IMR-90 (cell line): ENCODE measurements around the gene SEZ6L2. TPM values are rescaled to one million over a fixed set of nuclear protein-coding genes. Genes with fewer than 3 reads are reported as not detected.

Experiments
- ATAC-seq: fragments of 200-7000 bp; cut with Tn5 transposase; 2 replicates; pipeline ENCODE4 v1.9.1; 2020; ENCODE audit warnings: low read depth, mild to moderate bottlenecking, moderate library complexity
- BruUV-seq: library from RNA; stranded (reverse); fragments of 400-500 nt; replicated peaks from 2 replicates; lab custom pipeline; 2021; lab: Mats Ljungman, UMichigan
- CTCF ChIA-PET: fragments of 300-600 bp; formaldehyde crosslinking; extraction: SDS; loops from one replicate; lab custom pipeline; 2021; ENCODE audit warnings: antibody characterized with exemption; lab: Yijun Ruan, JAX
- POLR2A ChIA-PET: fragments of 300-600 bp; sonication (Branson Sonifier 250); formaldehyde crosslinking; loops from one replicate; lab custom pipeline; 2022; ENCODE audit warnings: antibody characterized with exemption; ENCODE audit not compliant: unreplicated experiment; lab: Charles Lee
- DNase-seq: peaks from one replicate; pipeline ENCODE4 v3.0.0; 2013
- H2AFZ ChIP-seq: replicated peaks from 2 replicates; pipeline ENCODE3; 2013; ENCODE audit warnings: low read length, mild to moderate bottlenecking; ENCODE audit not compliant: poor library complexity
- H2AK5ac ChIP-seq: 2 replicates; pipeline ENCODE4 v1.6.1; 2013; ENCODE audit warnings: low read depth, low read length, inconsistent platforms
- H2AK9ac ChIP-seq: replicated peaks from 2 replicates; pipeline ENCODE3; 2013; ENCODE audit warnings: mild to moderate bottlenecking, low read depth, low read length, moderate library complexity; ENCODE audit not compliant: poor library complexity
- H2BK120ac ChIP-seq: 2 replicates; pipeline ENCODE4 v1.6.1; 2013; ENCODE audit warnings: low read depth, low read length, inconsistent platforms
- H2BK15ac ChIP-seq: 3 replicates; pipeline ENCODE4 v1.6.1; 2013; ENCODE audit warnings: low read depth, low read length, inconsistent platforms
- H2BK20ac ChIP-seq: 2 replicates; pipeline ENCODE4 v1.6.1; 2013; ENCODE audit warnings: low read depth, mild to moderate bottlenecking, inconsistent platforms, low read length, moderate library complexity
- H2BK5ac ChIP-seq: 2 replicates; pipeline ENCODE4 v1.6.1; 2013; ENCODE audit warnings: mild to moderate bottlenecking, low read depth, low read length, inconsistent platforms; ENCODE audit not compliant: poor library complexity, severe bottlenecking
- H3K14ac ChIP-seq: replicated peaks from 2 replicates; pipeline ENCODE4 v1.6.1; 2013; ENCODE audit warnings: low read depth, low read length, inconsistent platforms
- H3K18ac ChIP-seq: 2 replicates; pipeline ENCODE4 v1.6.1; 2013; ENCODE audit warnings: low read depth, low read length, control low read depth
- H3K23ac ChIP-seq: 2 replicates; pipeline ENCODE4 v1.6.1; 2013; ENCODE audit warnings: low read depth, low read length, inconsistent platforms
- H3K27ac ChIP-seq: 2 replicates; pipeline ENCODE4 v1.5.1; 2013; ENCODE audit warnings: mild to moderate bottlenecking, control low read depth, low read length; ENCODE audit not compliant: insufficient read depth
- H3K27me3 ChIP-seq: 2 replicates; pipeline ENCODE4 v1.6.1; 2013; ENCODE audit warnings: low read length; ENCODE audit not compliant: control insufficient read depth, insufficient read depth
- H3K36me3 ChIP-seq: 2 replicates; pipeline ENCODE4 v1.6.1; 2013; ENCODE audit warnings: low read length, mixed read lengths; ENCODE audit not compliant: control insufficient read depth, insufficient read depth
- H3K4ac ChIP-seq: 2 replicates; pipeline ENCODE4 v1.6.1; 2013; ENCODE audit warnings: low read depth, low read length, inconsistent platforms
- H3K4me1 ChIP-seq: 2 replicates; pipeline ENCODE4 v1.6.1; 2013; ENCODE audit warnings: low read length, mixed read lengths; ENCODE audit not compliant: control insufficient read depth, insufficient read depth
- H3K4me2 ChIP-seq: 2 replicates; pipeline ENCODE4 v1.6.1; 2013; ENCODE audit warnings: low read depth, mild to moderate bottlenecking, control low read depth, low read length, moderate library complexity
- H3K4me3 ChIP-seq: 2 replicates; pipeline ENCODE4 v1.5.1; 2013; ENCODE audit warnings: low read depth, mild to moderate bottlenecking, control low read depth, low read length, moderate library complexity; ENCODE audit not compliant: insufficient read depth
- H3K56ac ChIP-seq: 2 replicates; pipeline ENCODE4 v1.6.1; 2013; ENCODE audit warnings: low read length, inconsistent platforms; ENCODE audit not compliant: insufficient read depth; ENCODE audit errors: extremely low read depth
- H3K79me1 ChIP-seq, 2 experiments: 2 replicates each; pipeline ENCODE4 v1.6.1; 2013; ENCODE audit warnings: low read length in 2 of 2, inconsistent platforms in 1 of 2, low read depth in 1 of 2
- H3K9ac ChIP-seq: 2 replicates; pipeline ENCODE4 v1.6.1; 2013; ENCODE audit warnings: low read depth, low read length, control low read depth
- H3K9me1 ChIP-seq: 2 replicates; pipeline ENCODE4 v1.6.1; 2013; ENCODE audit warnings: low read length, inconsistent platforms; ENCODE audit not compliant: insufficient read depth
- H3K9me3 ChIP-seq: 2 replicates; pipeline ENCODE4 v1.6.1; 2013; ENCODE audit warnings: low read length; ENCODE audit not compliant: control insufficient read depth, insufficient read depth
- H4K20me1 ChIP-seq: 2 replicates; pipeline ENCODE4 v1.6.1; 2013; ENCODE audit warnings: low read length, inconsistent platforms; ENCODE audit not compliant: insufficient read depth
- H4K5ac ChIP-seq: 2 replicates; pipeline ENCODE4 v1.6.1; 2013; ENCODE audit warnings: mild to moderate bottlenecking, low read depth, low read length, control low read depth
- H4K8ac ChIP-seq, 2 experiments: 2 replicates each; pipeline ENCODE4 v1.6.1; 2013; ENCODE audit warnings: low read depth in 2 of 2, low read length in 2 of 2, control low read depth in 1 of 2, inconsistent platforms in 1 of 2
- H4K91ac ChIP-seq: 2 replicates; pipeline ENCODE4 v1.6.1; 2013; ENCODE audit warnings: low read depth, low read length, inconsistent platforms; ENCODE audit not compliant: insufficient read depth
- BHLHE40 ChIP-seq: fragments of 150-350 bp; IDR thresholded peaks from 2 replicates; pipeline ENCODE4 v1.6.1; 2016; ENCODE audit warnings: mild to moderate bottlenecking, low read depth, low read length
- CHD1 ChIP-seq: IDR thresholded peaks from 2 replicates; pipeline ENCODE4 v1.6.1; 2012; ENCODE audit warnings: low read depth, low read length, improper control_type of control experiment
- FOS ChIP-seq: fragments of 150-350 bp; IDR thresholded peaks from 2 replicates; pipeline ENCODE4 v1.6.1; 2016; ENCODE audit warnings: low read depth, low read length
- MAFK ChIP-seq: IDR thresholded peaks from 2 replicates; pipeline ENCODE4 v1.6.1; 2012; ENCODE audit warnings: low read depth, low read length, improper control_type of control experiment
- MAZ ChIP-seq: IDR thresholded peaks from 2 replicates; pipeline ENCODE4 v1.6.1; 2012; ENCODE audit warnings: low read depth, mild to moderate bottlenecking, low read length, improper control_type of control experiment, moderate library complexity, borderline replicate concordance
- NFE2L2 ChIP-seq: fragments of 150-350 bp; IDR thresholded peaks from 2 replicates; pipeline ENCODE4 v1.6.1; 2016; ENCODE audit warnings: low read depth, mild to moderate bottlenecking, low read length
- POLR2A ChIP-seq: IDR thresholded peaks from 2 replicates; pipeline ENCODE4 v1.6.1; 2012; ENCODE audit warnings: mild to moderate bottlenecking, low read depth, low read length
- RAD21 ChIP-seq: IDR thresholded peaks from 2 replicates; pipeline ENCODE4 v1.6.1; 2012; ENCODE audit warnings: low read length, improper control_type of control experiment
- RCOR1 ChIP-seq: IDR thresholded peaks from 2 replicates; pipeline ENCODE4 v1.6.1; 2012; ENCODE audit warnings: mild to moderate bottlenecking, low read length, improper control_type of control experiment; ENCODE audit not compliant: insufficient replicate concordance
- RFX5 ChIP-seq: IDR thresholded peaks from 2 replicates; pipeline ENCODE4 v1.8.0; 2012; ENCODE audit warnings: low read depth, mild to moderate bottlenecking, low read length, moderate library complexity
- WGBS, 2 experiments: methylation state at CpG; one replicate each; pipeline versions ENCODE4 v1.1.5 to v1.1.7; 2013; ENCODE audit warnings: missing lambda C conversion rate in 2 of 2; ENCODE audit not compliant: insufficient read length in 1 of 2; ENCODE audit errors: extremely low coverage in 2 of 2; 5-methylcytosine and 5-hydroxymethylcytosine counted together
- dilution Hi-C: fragments of 300-500 bp; cut with HindIII; formaldehyde crosslinking; loops from one replicate; pipeline ENCODE4 v1.14.3; 2018; ENCODE audit warnings: low sequenced_read_pairs; ENCODE audit not compliant: unreplicated experiment
- in situ Hi-C: fragments of 300-500 bp; cut with MboI; formaldehyde crosslinking; loops from 3 replicates; pipeline ENCODE4 v1.14.3; 2019; ENCODE audit warnings: low sequenced_read_pairs, inconsistent platforms, mixed read lengths
- intact Hi-C: fragments of 100-400 bp; cut with micrococcal nuclease; formaldehyde crosslinking; loops from 2 replicates; pipeline ENCODE4 v1.10.0; 2022
- polyA plus RNA-seq, 3 experiments: library from polyadenylated mRNA; depleted of rRNA; stranded (reverse); fragments of >200 nt; gene quantifications; 2 replicates each; pipeline ENCODE4 v1.2.3, GENCODE V29; 2012; ENCODE audit warnings: low replicate concordance in 1 of 3
- total RNA-seq: library from RNA; depleted of rRNA; stranded (reverse); fragments of >200 nt; gene quantifications from 2 replicates; pipeline ENCODE4 v1.2.3, GENCODE V29; 2012
- TF ChIP-seq, protein P1 (sequence below): fragments of 150-350 bp; IDR thresholded peaks from 2 replicates; pipeline ENCODE4 v1.6.1; 2017; ENCODE audit warnings: mild to moderate bottlenecking, antibody characterized with exemption, low read length, low read depth
- TF ChIP-seq, protein P2 (sequence below): fragments of 150-350 bp; IDR thresholded peaks from 2 replicates; pipeline ENCODE4 v1.6.1; 2016; ENCODE audit warnings: low read depth, mild to moderate bottlenecking, low read length, moderate library complexity, borderline replicate concordance

SEZ6L2 gene
- total and polyA plus RNA-seq, 2 of the 4 experiments (the other 2 are of a cell fraction) = 0.72 to 10.5 TPM

DNA sequence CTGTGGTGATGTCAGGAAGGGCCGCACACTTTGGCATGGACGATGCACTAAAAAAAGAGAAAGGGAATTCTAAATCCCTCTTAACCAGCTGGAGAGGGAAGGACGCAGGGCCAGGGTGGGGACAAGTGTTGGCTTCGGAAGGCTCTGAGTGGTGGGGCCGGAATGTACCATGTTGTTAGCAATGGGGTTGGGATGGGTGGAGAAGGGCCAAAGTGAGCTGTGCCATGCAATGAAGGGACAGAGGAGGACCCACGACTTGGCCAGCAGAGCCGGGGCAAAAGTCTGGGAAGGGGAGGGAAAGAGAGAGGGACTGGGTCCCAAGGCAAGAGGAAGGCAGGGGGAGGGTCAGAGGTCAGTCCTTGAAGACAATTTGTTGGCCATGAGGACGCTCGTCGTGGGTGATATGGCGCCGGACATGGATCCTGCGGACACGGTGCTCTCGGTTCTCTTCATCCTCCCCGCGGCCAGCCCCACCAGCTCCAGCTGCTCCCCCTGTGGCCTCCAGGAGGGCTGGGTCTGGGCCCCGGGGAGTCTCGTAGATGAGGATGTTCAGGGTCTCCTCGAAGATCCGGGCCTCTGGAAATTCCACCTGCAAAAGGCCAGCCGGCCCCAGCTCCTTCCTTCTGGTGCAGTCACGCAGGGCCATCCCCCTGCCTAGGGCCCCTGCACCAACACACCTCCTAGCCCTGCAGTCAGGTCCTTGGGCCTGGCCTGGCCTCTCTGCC is 7.3 kb upstream of the SEZ6L2 start:
- no peak overlapping the region for H3K9ac ChIP-seq
- no peak overlapping the region for H3K4me3 ChIP-seq
- H3K9me1 ChIP-seq = peaks cover 21% of the 10 kb centered on the region
- no peaks in the 10 kb centered on the region for H3K9me3 ChIP-seq
- WGBS, 2 experiments = 92% methylated on average over 7 of the region's 23 CpGs; no CpG with 5 or more reads in 1 of the 2 experiments
- no peak overlapping the region for H3K14ac ChIP-seq
- H3K18ac ChIP-seq = no peak overlapping the region
- no peak overlapping the region for H2BK5ac ChIP-seq
- H3K4me2 ChIP-seq = no peak overlapping the region
- no peak overlapping the region for H2AFZ ChIP-seq
- intact Hi-C loops = no loop called here
- no peak overlapping the region for H4K5ac ChIP-seq
- no peak overlapping the region for H3K23ac ChIP-seq
- no peak overlapping the region for H3K4ac ChIP-seq
- no TSS peak for BruUV-seq
- no peak overlapping the region for H2BK120ac ChIP-seq
- no peak overlapping the region for H4K8ac ChIP-seq
- H2AK9ac ChIP-seq = no peak overlapping the region
- no peak overlapping the region for H3K56ac ChIP-seq
- H3K36me3 ChIP-seq = peaks cover 16% of the 10 kb centered on the region
- H4K20me1 ChIP-seq = peaks cover 7% of the 10 kb centered on the region
- in situ Hi-C loops = no loop called here
- no peak overlapping the region for H4K91ac ChIP-seq
- H3K27ac ChIP-seq = no peak overlapping the region
- no peak overlapping the region for H2BK20ac ChIP-seq
- H2BK15ac ChIP-seq = no peak overlapping the region
- TF ChIP-seq MAZ = no peak
- TF ChIP-seq RAD21 = no peak
- no peak for TF ChIP-seq FOS
- no peak for TF ChIP-seq RCOR1
- TF ChIP-seq BHLHE40 = no peak
- TF ChIP-seq NFE2L2 = no peak
- TF ChIP-seq, protein P1, sequence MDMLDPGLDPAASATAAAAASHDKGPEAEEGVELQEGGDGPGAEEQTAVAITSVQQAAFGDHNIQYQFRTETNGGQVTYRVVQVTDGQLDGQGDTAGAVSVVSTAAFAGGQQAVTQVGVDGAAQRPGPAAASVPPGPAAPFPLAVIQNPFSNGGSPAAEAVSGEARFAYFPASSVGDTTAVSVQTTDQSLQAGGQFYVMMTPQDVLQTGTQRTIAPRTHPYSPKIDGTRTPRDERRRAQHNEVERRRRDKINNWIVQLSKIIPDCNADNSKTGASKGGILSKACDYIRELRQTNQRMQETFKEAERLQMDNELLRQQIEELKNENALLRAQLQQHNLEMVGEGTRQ = no peak
- TF ChIP-seq, protein P2, sequence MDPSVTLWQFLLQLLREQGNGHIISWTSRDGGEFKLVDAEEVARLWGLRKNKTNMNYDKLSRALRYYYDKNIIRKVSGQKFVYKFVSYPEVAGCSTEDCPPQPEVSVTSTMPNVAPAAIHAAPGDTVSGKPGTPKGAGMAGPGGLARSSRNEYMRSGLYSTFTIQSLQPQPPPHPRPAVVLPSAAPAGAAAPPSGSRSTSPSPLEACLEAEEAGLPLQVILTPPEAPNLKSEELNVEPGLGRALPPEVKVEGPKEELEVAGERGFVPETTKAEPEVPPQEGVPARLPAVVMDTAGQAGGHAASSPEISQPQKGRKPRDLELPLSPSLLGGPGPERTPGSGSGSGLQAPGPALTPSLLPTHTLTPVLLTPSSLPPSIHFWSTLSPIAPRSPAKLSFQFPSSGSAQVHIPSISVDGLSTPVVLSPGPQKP = no peak
- no peak for TF ChIP-seq POLR2A
- no peak for TF ChIP-seq RFX5
- no peak for TF ChIP-seq MAFK
- TF ChIP-seq CHD1 = no peak
- no peaks in the 10 kb centered on the region for H3K27me3 ChIP-seq
- peaks cover 13 to 30% of the 10 kb centered on the region in 2 experiments for H3K79me1 ChIP-seq
- dilution Hi-C loops = no loop called here
- H3K4me1 ChIP-seq = peaks cover 3% of the 10 kb centered on the region
- CTCF ChIA-PET = no interaction called here
- DNase-seq (no peak), ATAC-seq (no peak)
- POLR2A ChIA-PET = no interaction called here
- H2AK5ac ChIP-seq = no peak overlapping the region
